C4-2B (cell line): Measurements from ENCODE around the gene TRAF3IP1.

Source experiments
- ZFX ChIP-seq: fragments of 450-650 bp; IDR thresholded peaks from 2 replicates; pipeline ENCODE4 v1.6.1; 2017
- TF ChIP-seq, protein P1 (sequence below): fragments of 450-650 bp; conservative IDR thresholded peaks from 2 replicates; pipeline ENCODE4 v1.5.1; 2017; ENCODE audit warnings: mild to moderate bottlenecking

DNA sequence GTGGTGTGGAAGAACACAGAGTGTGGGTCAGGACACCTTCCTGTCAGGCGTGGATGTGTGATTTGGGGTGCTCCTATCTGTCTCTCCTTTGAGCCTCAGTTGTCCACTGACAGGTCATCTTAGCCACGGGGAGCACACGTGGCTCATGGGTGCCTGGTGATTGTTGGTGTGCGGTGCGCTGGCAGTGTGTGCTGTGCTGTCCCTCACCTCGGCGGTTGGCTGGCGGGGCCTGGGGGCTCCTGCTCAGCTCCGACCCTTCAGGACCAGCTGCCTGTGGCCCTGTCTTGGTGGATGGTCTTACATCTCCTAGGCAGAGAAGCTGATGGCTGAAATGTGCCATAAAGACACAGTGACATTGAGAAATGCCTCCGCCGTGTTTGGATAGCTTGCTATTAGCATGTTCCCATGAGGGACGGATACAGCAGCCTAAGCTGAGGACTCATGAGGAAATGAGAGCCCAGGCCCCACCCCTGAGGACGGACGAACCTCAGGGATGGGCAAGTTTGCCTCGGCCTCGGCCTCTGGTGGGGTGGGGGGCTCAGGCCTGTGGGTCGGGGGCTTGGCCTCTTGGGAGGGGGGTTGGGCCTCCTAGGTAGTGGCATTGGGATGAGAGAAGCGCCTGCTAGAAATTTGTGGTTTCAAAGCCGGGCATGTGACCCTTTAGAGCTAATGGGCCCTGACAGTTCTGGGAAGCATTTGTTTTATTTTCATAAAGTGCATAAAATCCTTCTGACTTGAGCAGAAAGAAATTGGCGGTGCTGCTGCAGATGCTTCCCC lies 86.1 kb downstream of the TRAF3IP1 start:
- TF ChIP-seq, protein P1, sequence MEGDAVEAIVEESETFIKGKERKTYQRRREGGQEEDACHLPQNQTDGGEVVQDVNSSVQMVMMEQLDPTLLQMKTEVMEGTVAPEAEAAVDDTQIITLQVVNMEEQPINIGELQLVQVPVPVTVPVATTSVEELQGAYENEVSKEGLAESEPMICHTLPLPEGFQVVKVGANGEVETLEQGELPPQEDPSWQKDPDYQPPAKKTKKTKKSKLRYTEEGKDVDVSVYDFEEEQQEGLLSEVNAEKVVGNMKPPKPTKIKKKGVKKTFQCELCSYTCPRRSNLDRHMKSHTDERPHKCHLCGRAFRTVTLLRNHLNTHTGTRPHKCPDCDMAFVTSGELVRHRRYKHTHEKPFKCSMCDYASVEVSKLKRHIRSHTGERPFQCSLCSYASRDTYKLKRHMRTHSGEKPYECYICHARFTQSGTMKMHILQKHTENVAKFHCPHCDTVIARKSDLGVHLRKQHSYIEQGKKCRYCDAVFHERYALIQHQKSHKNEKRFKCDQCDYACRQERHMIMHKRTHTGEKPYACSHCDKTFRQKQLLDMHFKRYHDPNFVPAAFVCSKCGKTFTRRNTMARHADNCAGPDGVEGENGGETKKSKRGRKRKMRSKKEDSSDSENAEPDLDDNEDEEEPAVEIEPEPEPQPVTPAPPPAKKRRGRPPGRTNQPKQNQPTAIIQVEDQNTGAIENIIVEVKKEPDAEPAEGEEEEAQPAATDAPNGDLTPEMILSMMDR, result no peak
- TF ChIP-seq ZFX, result no peak
